Kidney epithelial cell (primary cell): Measurements from ENCODE around the gene TEX35. TPM values are rescaled to one million over a fixed set of nuclear protein-coding genes. Genes with fewer than 3 reads are reported as not detected.

ENCODE experiments used
- DNase-seq: peaks from one replicate; pipeline ENCODE4 v3.0.0-alpha.2; 2010; ENCODE audit warnings: low read depth
- H3K27me3 ChIP-seq: 2 replicates; pipeline ENCODE4 v1.6.0; 2011; ENCODE audit warnings: low read length; ENCODE audit not compliant: control insufficient read depth, insufficient read depth
- H3K36me3 ChIP-seq: 2 replicates; pipeline ENCODE4 v1.5.1; 2011; ENCODE audit warnings: low read length; ENCODE audit not compliant: control insufficient read depth, insufficient read depth
- H3K4me3 ChIP-seq: 2 replicates; pipeline ENCODE4 v1.5.1; 2011; ENCODE audit warnings: low read depth, mild to moderate bottlenecking, control low read depth, low read length
- CTCF ChIP-seq: IDR thresholded peaks from 2 replicates; pipeline ENCODE4 v1.5.1; 2011; ENCODE audit warnings: mild to moderate bottlenecking, moderate library complexity, low read length, control low read depth, inconsistent platforms; ENCODE audit not compliant: insufficient read depth, poor library complexity, severe bottlenecking
- total RNA-seq: library from RNA; depleted of rRNA; stranded (reverse); fragments of >200 nt; gene quantifications from 2 replicates; pipeline ENCODE4 v1.2.3, GENCODE V29; 2015

Gene TEX35
- total RNA-seq, 1 donor from 2014 or later = not detected

DNA sequence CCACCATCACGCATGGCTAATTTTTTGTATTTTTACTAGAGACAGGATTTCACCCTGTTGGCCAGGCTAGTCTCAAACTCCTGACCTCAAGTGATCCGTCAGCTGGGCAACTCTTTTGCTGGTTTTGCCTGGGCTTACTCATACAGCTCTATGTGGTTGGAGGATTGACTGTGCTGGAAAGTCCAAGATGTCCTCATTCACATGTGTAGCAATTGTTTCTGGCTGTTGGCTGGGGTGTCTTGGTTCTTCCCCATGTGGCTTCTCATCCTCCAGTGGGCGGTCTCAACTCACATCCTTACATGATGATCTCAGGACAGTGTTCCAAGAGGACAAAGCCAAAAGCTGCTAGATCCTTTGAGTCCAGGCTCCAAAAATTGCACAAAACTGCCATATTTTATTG, 53.3 kb downstream of the TEX35 start:
- no peak overlapping the region for H3K4me3 ChIP-seq
- no peak for TF ChIP-seq CTCF
- no peaks in the 10 kb centered on the region for H3K27me3 ChIP-seq
- H3K36me3 ChIP-seq = no peaks in the 10 kb centered on the region
- no peak for DNase-seq

GRCh38 chr1:178571807-178572206, 58.9 kb downstream of the TEX35 start:
- no peak for TF ChIP-seq CTCF
- no peak overlapping the region for H3K4me3 ChIP-seq
- no peaks in the 10 kb centered on the region for H3K27me3 ChIP-seq
- H3K36me3 ChIP-seq = no peaks in the 10 kb centered on the region
- no peak for DNase-seq

Other genes starting within 250 kb of the TEX35 start
- not detected in 2 replicates for gene CLEC20A, start 16.1 kb upstream of the TEX35 start, total RNA-seq
- 9.7 and 11.6 TPM in 2 replicates for gene RALGPS2, start 212.1 kb downstream of the TEX35 start, total RNA-seq